ENCODE data around the gene TLN1. TPM values are rescaled to one million over a fixed set of nuclear protein-coding genes. Genes with fewer than 3 reads are reported as not detected.

The TLN1 gene
- total and polyA plus RNA-seq, 10 donors = 79.9 to 881 (median 469) TPM

GRCh38 chr9:35737143-35737542 lies 5.1 kb upstream of the TLN1 start:
- no peak for DNase-seq
- peaks cover 8 to 82% (median 68%) of the 10 kb centered on the region in 6 donors for H3K36me3 ChIP-seq
- peaks cover 6 to 57% (median 30%) of the 10 kb centered on the region in 6 donors for H3K4me1 ChIP-seq
- H3K4me3 ChIP-seq = no peak overlapping the region
- H3K27me3 ChIP-seq (replicated peaks in 1 of 7) = no peaks in the 10 kb centered on the region
- TF ChIP-seq POLR2A (IDR thresholded peaks at IDR 0.05) (no peak), CTCF (IDR thresholded peaks at IDR 0.05 in 8 of 11, conservative IDR thresholded peaks at IDR 0.05 in 3 of 11) (no peak), POLR2AphosphoS5 (IDR thresholded peaks at IDR 0.05) (peak in 1 of 3 donors; percentile 53)
- 69 to 86% (median 82%) methylated on average over 4 to 7 of the region's 7 CpGs for WGBS, 5 donors
- H3K9me3 ChIP-seq = no peaks in the 10 kb centered on the region
- intact Hi-C loops (cut with DNase I; ENCODE audit: low total_unique reads) = loop anchor here (10.0 kb wide), 1 partner anchor 132 kb away; the partner anchor contains the start of gene TESK1
- peak overlapping the region in 2 of 8 donors; percentile 35 to 58 for H3K27ac ChIP-seq

GRCh38 chr9:35736201-35736633 lies 4.2 kb upstream of the TLN1 start:
- intact Hi-C loops (cut with DNase I; ENCODE audit: low total_unique reads) = loop anchor here (10.0 kb wide), 1 partner anchor 131 kb away; the partner anchor contains the start of gene TESK1
- Histone ChIP-seq H3K27me3 (replicated peaks in 1 of 7) (no peaks in the 10 kb centered on the region), H3K9me3 (no peaks in the 10 kb centered on the region), H3K27ac (peak overlapping the region in 4 of 8 donors; percentile 10 to 58 (median 44)), H3K4me1 (peaks cover 8 to 56% (median 32%) of the 10 kb centered on the region in 6 donors), H3K36me3 (peaks cover 8 to 73% (median 63%) of the 10 kb centered on the region in 6 donors), H3K4me3 (no peak overlapping the region)
- DNase-seq = peak; percentile 87
- WGBS, 5 donors = 51 to 55% (median 54%) methylated on average over 5 of the region's 5 CpGs
- TF ChIP-seq CTCF (IDR thresholded peaks at IDR 0.05 in 8 of 11, conservative IDR thresholded peaks at IDR 0.05 in 3 of 11) (peak; percentile 63 to 91 (median 78)), POLR2AphosphoS5 (IDR thresholded peaks at IDR 0.05) (peak; percentile 48 to 77 (median 51)), POLR2A (IDR thresholded peaks at IDR 0.05) (no peak)

GRCh38 chr9:35734096-35734495 lies 2.1 kb upstream of the TLN1 start:
- H3K36me3 ChIP-seq = peaks cover 8 to 57% (median 43%) of the 10 kb centered on the region in 6 donors
- WGBS, 5 donors = 88 to 98% (median 94%) methylated on average over 3 of the region's 3 CpGs
- intact Hi-C loops (cut with DNase I; ENCODE audit: low total_unique reads) = loop anchor here (5.0 to 10.0 kb wide), 2 partner anchors 77 to 129 kb away; partner anchors contain the start of genes CCDC107, RMRP and TESK1
- no peaks in the 10 kb centered on the region for H3K9me3 ChIP-seq
- peak overlapping the region in 3 of 8 donors; percentile 98 to 100 (median 99) for H3K27ac ChIP-seq
- peak overlapping the region in 1 of 8 donors; percentile 90 for H3K4me3 ChIP-seq
- DNase-seq = no peak
- peaks cover 29 to 77% (median 53%) of the 10 kb centered on the region in 6 donors for H3K4me1 ChIP-seq
- TF ChIP-seq POLR2A (IDR thresholded peaks at IDR 0.05) (no peak), CTCF (IDR thresholded peaks at IDR 0.05 in 8 of 11, conservative IDR thresholded peaks at IDR 0.05 in 3 of 11) (no peak)
- H3K27me3 ChIP-seq (replicated peaks in 1 of 7) = no peaks in the 10 kb centered on the region

- no peak for TF ChIP-seq POLR2A (IDR thresholded peaks at IDR 0.05)
- TF ChIP-seq CTCF (IDR thresholded peaks at IDR 0.05 in 8 of 11, conservative IDR thresholded peaks at IDR 0.05 in 3 of 11) = no peak
- TF ChIP-seq POLR2AphosphoS5 (IDR thresholded peaks at IDR 0.05) = no peak
- 1 to 2% (median 1%) methylated on average over 14 of the region's 14 CpGs for WGBS, 5 donors
- H3K4me3 ChIP-seq = peak overlapping the region; percentile 66 to 90 (median 76)
- DNase-seq = no peak
- H3K36me3 ChIP-seq = peaks cover 8 to 48% (median 31%) of the 10 kb centered on the region in 6 donors
- intact Hi-C loops (cut with DNase I; ENCODE audit: low total_unique reads) = loop anchor here (5.0 to 10.0 kb wide), 2 partner anchors 76 to 128 kb away; partner anchors contain the start of genes CCDC107, RMRP and TESK1
- H3K27ac ChIP-seq = peak overlapping the region; percentile 94 to 100 (median 98)
- no peaks in the 10 kb centered on the region for H3K9me3 ChIP-seq
- H3K27me3 ChIP-seq (replicated peaks in 1 of 7) = no peaks in the 10 kb centered on the region
- peaks cover 40 to 88% (median 65%) of the 10 kb centered on the region in 6 donors for H3K4me1 ChIP-seq
These were observed 976 bp upstream of the TLN1 start for GRCh38 chr9:35732800-35733541.

Measured in spleen (tissue), 11 donors.